HL-60 (cell line): ENCODE results near the gene GALNT5.

Experiments used
- SPI1 ChIP-seq: IDR thresholded peaks from 2 replicates; pipeline ENCODE4 v1.6.1; 2012; ENCODE audit warnings: low read depth, mild to moderate bottlenecking, borderline replicate concordance
- TF ChIP-seq, protein P1 (sequence below): IDR thresholded peaks from one replicate; pipeline ENCODE4 v1.5.1; 2011; ENCODE audit warnings: low read length, control low read depth, inconsistent platforms; ENCODE audit not compliant: insufficient read depth
- TF ChIP-seq, protein P2 (sequence below): IDR thresholded peaks from 2 replicates; pipeline ENCODE4 v1.6.1; 2012; ENCODE audit warnings: low read depth; ENCODE audit not compliant: insufficient replicate concordance

DNA sequence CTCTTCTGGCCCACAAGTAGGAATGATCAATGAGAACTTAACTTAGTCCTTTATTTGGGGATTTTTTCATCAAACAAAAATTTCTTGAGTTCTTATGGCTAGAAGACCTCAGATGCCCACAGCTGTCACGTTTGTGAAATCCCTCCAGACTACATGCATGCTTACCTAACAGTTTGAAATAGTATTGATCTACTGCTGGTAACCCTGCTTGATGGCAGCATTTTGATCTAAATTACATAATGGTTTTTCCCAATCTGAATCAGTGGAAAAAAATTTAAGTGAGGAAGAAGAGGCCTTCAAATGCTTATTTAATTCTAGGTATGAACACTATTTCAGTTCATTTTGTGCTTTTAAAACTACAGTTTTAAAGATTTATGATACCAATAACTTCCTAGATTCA, 54.2 kb downstream of the GALNT5 start:
- TF ChIP-seq, protein P1, sequence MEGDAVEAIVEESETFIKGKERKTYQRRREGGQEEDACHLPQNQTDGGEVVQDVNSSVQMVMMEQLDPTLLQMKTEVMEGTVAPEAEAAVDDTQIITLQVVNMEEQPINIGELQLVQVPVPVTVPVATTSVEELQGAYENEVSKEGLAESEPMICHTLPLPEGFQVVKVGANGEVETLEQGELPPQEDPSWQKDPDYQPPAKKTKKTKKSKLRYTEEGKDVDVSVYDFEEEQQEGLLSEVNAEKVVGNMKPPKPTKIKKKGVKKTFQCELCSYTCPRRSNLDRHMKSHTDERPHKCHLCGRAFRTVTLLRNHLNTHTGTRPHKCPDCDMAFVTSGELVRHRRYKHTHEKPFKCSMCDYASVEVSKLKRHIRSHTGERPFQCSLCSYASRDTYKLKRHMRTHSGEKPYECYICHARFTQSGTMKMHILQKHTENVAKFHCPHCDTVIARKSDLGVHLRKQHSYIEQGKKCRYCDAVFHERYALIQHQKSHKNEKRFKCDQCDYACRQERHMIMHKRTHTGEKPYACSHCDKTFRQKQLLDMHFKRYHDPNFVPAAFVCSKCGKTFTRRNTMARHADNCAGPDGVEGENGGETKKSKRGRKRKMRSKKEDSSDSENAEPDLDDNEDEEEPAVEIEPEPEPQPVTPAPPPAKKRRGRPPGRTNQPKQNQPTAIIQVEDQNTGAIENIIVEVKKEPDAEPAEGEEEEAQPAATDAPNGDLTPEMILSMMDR = no peak
- no peak for TF ChIP-seq SPI1
- TF ChIP-seq, protein P2, sequence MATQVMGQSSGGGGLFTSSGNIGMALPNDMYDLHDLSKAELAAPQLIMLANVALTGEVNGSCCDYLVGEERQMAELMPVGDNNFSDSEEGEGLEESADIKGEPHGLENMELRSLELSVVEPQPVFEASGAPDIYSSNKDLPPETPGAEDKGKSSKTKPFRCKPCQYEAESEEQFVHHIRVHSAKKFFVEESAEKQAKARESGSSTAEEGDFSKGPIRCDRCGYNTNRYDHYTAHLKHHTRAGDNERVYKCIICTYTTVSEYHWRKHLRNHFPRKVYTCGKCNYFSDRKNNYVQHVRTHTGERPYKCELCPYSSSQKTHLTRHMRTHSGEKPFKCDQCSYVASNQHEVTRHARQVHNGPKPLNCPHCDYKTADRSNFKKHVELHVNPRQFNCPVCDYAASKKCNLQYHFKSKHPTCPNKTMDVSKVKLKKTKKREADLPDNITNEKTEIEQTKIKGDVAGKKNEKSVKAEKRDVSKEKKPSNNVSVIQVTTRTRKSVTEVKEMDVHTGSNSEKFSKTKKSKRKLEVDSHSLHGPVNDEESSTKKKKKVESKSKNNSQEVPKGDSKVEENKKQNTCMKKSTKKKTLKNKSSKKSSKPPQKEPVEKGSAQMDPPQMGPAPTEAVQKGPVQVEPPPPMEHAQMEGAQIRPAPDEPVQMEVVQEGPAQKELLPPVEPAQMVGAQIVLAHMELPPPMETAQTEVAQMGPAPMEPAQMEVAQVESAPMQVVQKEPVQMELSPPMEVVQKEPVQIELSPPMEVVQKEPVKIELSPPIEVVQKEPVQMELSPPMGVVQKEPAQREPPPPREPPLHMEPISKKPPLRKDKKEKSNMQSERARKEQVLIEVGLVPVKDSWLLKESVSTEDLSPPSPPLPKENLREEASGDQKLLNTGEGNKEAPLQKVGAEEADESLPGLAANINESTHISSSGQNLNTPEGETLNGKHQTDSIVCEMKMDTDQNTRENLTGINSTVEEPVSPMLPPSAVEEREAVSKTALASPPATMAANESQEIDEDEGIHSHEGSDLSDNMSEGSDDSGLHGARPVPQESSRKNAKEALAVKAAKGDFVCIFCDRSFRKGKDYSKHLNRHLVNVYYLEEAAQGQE = no peak
